CD14-positive monocyte (primary cell): ENCODE measurements around the gene CDC14A. TPM values are rescaled to one million over a fixed set of nuclear protein-coding genes. Genes with fewer than 3 reads are reported as not detected.

Experiments
- DNase-seq, 3 donors: peaks; one replicate each; pipeline ENCODE4 v3.0.0-alpha.2; 2011 to 2022
- H2AFZ ChIP-seq: 2 replicates; pipeline ENCODE4 v1.6.0; 2012; ENCODE audit warnings: mild to moderate bottlenecking, low read depth, low read length, inconsistent platforms; ENCODE audit not compliant: insufficient read depth, poor library complexity, severe bottlenecking
- H3K27ac ChIP-seq, 2 donors: 1 replicate in 1 of 2; 2 replicates in 1 of 2; pipeline ENCODE4 v1.5.1; 2012 to 2013; ENCODE audit warnings: low read length in 2 of 2, control low read depth in 1 of 2, inconsistent platforms in 1 of 2, low read depth in 1 of 2, mild to moderate bottlenecking in 1 of 2
- H3K27me3 ChIP-seq, 2 donors: one replicate each; pipeline versions ENCODE4 v1.6.0 to v1.6.1; 2011 to 2013; ENCODE audit warnings: low read length in 2 of 2; ENCODE audit not compliant: control insufficient read depth in 2 of 2, insufficient read depth in 2 of 2
- H3K36me3 ChIP-seq, 2 donors: replicated peaks in 1 of 2; 1 replicate in 1 of 2; 2 replicates in 1 of 2; pipeline versions ENCODE4 v1.5.1 to v1.6.1; 2012 to 2013; ENCODE audit warnings: low read length in 2 of 2, control low read depth in 1 of 2, inconsistent platforms in 1 of 2, mild to moderate bottlenecking in 1 of 2; ENCODE audit not compliant: insufficient read depth in 2 of 2, control insufficient read depth in 1 of 2
- H3K4me1 ChIP-seq, 2 donors: 1 replicate in 1 of 2; 2 replicates in 1 of 2; pipeline versions ENCODE4 v1.5.1 to v1.6.1; 2012 to 2013; ENCODE audit warnings: low read length in 2 of 2, control low read depth in 1 of 2, inconsistent platforms in 1 of 2, mild to moderate bottlenecking in 1 of 2, moderate library complexity in 1 of 2; ENCODE audit not compliant: insufficient read depth in 2 of 2, control insufficient read depth in 1 of 2
- H3K4me2 ChIP-seq: replicated peaks from 2 replicates; pipeline ENCODE3; 2012; ENCODE audit warnings: low read length, moderate library complexity, mild to moderate bottlenecking; ENCODE audit not compliant: poor library complexity, severe bottlenecking; ENCODE audit errors: extremely low read depth
- H3K4me3 ChIP-seq, 3 experiments: fragments of 200-600 bp in 1 of 3; sonication (generic) in 1 of 3; replicated peaks in 1 of 3; 1 replicate in 2 of 3; 2 replicates in 1 of 3; pipeline ENCODE4 v1.5.1; 2011 to 2013; ENCODE audit warnings: low read length in 3 of 3, mild to moderate bottlenecking in 3 of 3, control low read depth in 2 of 3, low read depth in 2 of 3, inconsistent platforms in 1 of 3, moderate library complexity in 1 of 3
- H3K79me2 ChIP-seq: 2 replicates; pipeline ENCODE4 v1.6.0; 2012; ENCODE audit warnings: mild to moderate bottlenecking, control low read depth, inconsistent platforms, low read length, moderate library complexity; ENCODE audit not compliant: insufficient read depth
- H3K9ac ChIP-seq: 2 replicates; pipeline ENCODE4 v1.6.0; 2017; ENCODE audit warnings: low read length, mild to moderate bottlenecking; ENCODE audit not compliant: insufficient read depth, poor library complexity, severe bottlenecking
- H3K9me3 ChIP-seq, 2 donors: replicated peaks in 1 of 2; 1 replicate in 1 of 2; 2 replicates in 1 of 2; pipeline versions ENCODE4 v1.5.1 to v1.6.1; 2012 to 2013; ENCODE audit warnings: low read length in 2 of 2, control low read depth in 1 of 2; ENCODE audit not compliant: control insufficient read depth in 1 of 2, insufficient read depth in 1 of 2
- H4K20me1 ChIP-seq: 2 replicates; pipeline ENCODE4 v1.6.0; 2012; ENCODE audit warnings: mild to moderate bottlenecking, low read length, control low read depth, moderate library complexity; ENCODE audit not compliant: insufficient read depth
- H3K27ac Mint-ChIP-seq, 7 donors: one replicate each; pipeline ENCODE4 v1.8.0; 2020; ENCODE audit warnings: mild to moderate bottlenecking in 7 of 7, mixed read lengths in 7 of 7, moderate library complexity in 6 of 7, inconsistent platforms in 2 of 7
- H3K27me3 Mint-ChIP-seq, 3 donors: one replicate each; pipeline ENCODE4 v1.8.0; 2021 to 2022; ENCODE audit warnings: low read depth in 3 of 3, mild to moderate bottlenecking in 3 of 3, mixed read lengths in 3 of 3, moderate library complexity in 3 of 3, inconsistent platforms in 1 of 3
- H3K36me3 Mint-ChIP-seq, 2 donors: one replicate each; pipeline ENCODE4 v1.8.0; 2020; ENCODE audit warnings: mixed read lengths in 2 of 2, inconsistent platforms in 1 of 2, mild to moderate bottlenecking in 1 of 2
- H3K4me1 Mint-ChIP-seq: one replicate; pipeline ENCODE4 v1.8.0; 2020; ENCODE audit warnings: mild to moderate bottlenecking, mixed read lengths
- H3K4me3 Mint-ChIP-seq, 2 donors: one replicate each; pipeline ENCODE4 v1.8.0; 2020; ENCODE audit warnings: mild to moderate bottlenecking in 2 of 2, mixed read lengths in 2 of 2, moderate library complexity in 1 of 2
- H3K9me3 Mint-ChIP-seq, 7 donors: one replicate each; pipeline ENCODE4 v1.8.0; 2020 to 2022; ENCODE audit warnings: mixed read lengths in 7 of 7, mild to moderate bottlenecking in 6 of 7, moderate library complexity in 6 of 7, inconsistent platforms in 2 of 7
- CTCF ChIP-seq: fragments of 200-600 bp; IDR thresholded peaks from one replicate; pipeline ENCODE4 v1.8.0; 2022; ENCODE audit warnings: antibody characterized with exemption, mild to moderate bottlenecking
- WGBS: methylation state at CpG from one replicate; pipeline ENCODE4 v1.1.5; 2013; ENCODE audit warnings: missing lambda C conversion rate; ENCODE audit not compliant: insufficient coverage; 5-methylcytosine and 5-hydroxymethylcytosine counted together
- intact Hi-C, 2 donors: fragments of 100-400 bp; cut with micrococcal nuclease; formaldehyde crosslinking; loops; one replicate each; pipeline versions ENCODE4 v1.15.0 to v1.15.1; 2023
- polyA plus RNA-seq, 3 donors: library from polyadenylated mRNA; depleted of rRNA in 1 of 3; unstranded in 2 of 3; stranded (reverse) in 1 of 3; fragments of 300-500 nt in 2 of 3; fragments of >200 nt in 1 of 3; fragmentation: Illumina TruSeq in 2 of 3; gene quantifications; 1 replicate in 2 of 3; 2 replicates in 1 of 3; pipeline ENCODE4 v1.2.3, GENCODE V29; 2012 to 2021

The CDC14A gene
- polyA plus RNA-seq, 3 donors, result 4.2 to 9.2 (median 6.1) TPM

- Mint-ChIP-seq H3K9me3 (peaks cover 2 to 10% (median 4%) of the 10 kb centered on the region in 7 donors), H3K4me3 (no peak overlapping the region), H3K36me3 (no peaks in the 10 kb centered on the region), H3K4me1 (no peaks in the 10 kb centered on the region), H3K27me3 (peaks cover 2 to 11% (median 6%) of the 10 kb centered on the region in 3 donors), H3K27ac (no peak overlapping the region)
- no peaks in the 10 kb centered on the region for H3K36me3 ChIP-seq
- H3K27ac ChIP-seq, result no peak overlapping the region
- no peak for DNase-seq
- H4K20me1 ChIP-seq, result no peaks in the 10 kb centered on the region
- H3K9ac ChIP-seq, result no peak overlapping the region
- no peaks in the 10 kb centered on the region for H3K9me3 ChIP-seq
- H3K4me1 ChIP-seq, result no peaks in the 10 kb centered on the region
- no peak overlapping the region for H3K4me2 ChIP-seq
- intact Hi-C loops, result loop anchor here in 1 of 2 donors (10.0 kb wide), 1 partner anchor 61 kb away; no protein-coding TSS in a partner anchor
- TF ChIP-seq CTCF, result no peak
- H3K27me3 ChIP-seq, result peaks cover 3 to 4% of the 10 kb centered on the region in 2 donors
- H2AFZ ChIP-seq, result no peak overlapping the region
- no peaks in the 10 kb centered on the region for H3K79me2 ChIP-seq
- WGBS, result no CpG with 5 or more reads among the region's 1 CpG
- H3K4me3 ChIP-seq, result no peak overlapping the region
Measured at GRCh38 chr1:100545855-100546254, 193.5 kb downstream of the CDC14A start.

- H3K36me3 Mint-ChIP-seq, result no peaks in the 10 kb centered on the region
- no peak overlapping the region for H3K4me3 Mint-ChIP-seq
- Histone ChIP-seq H3K9me3 (peaks cover 4 to 27% of the 10 kb centered on the region in 2 donors), H3K4me1 (no peaks in the 10 kb centered on the region), H3K36me3 (no peaks in the 10 kb centered on the region), H3K9ac (no peak overlapping the region), H3K27ac (no peak overlapping the region), H3K79me2 (no peaks in the 10 kb centered on the region), H4K20me1 (no peaks in the 10 kb centered on the region), H3K4me2 (no peak overlapping the region), H3K27me3 (no peaks in the 10 kb centered on the region), H3K4me3 (no peak overlapping the region), H2AFZ (no peak overlapping the region)
- no peak for DNase-seq
- peaks cover 23 to 48% (median 37%) of the 10 kb centered on the region in 7 donors for H3K9me3 Mint-ChIP-seq
- H3K4me1 Mint-ChIP-seq, result no peaks in the 10 kb centered on the region
- no peak overlapping the region for H3K27ac Mint-ChIP-seq
- TF ChIP-seq CTCF, result no peak
- WGBS, result 80% methylated on average over 1 of the region's 2 CpGs
- intact Hi-C loops, result no loop called here
- peaks cover 0 to 6% (median 4%) of the 10 kb centered on the region in 3 donors for H3K27me3 Mint-ChIP-seq
Measured at GRCh38 chr1:100552031-100552430, 199.7 kb downstream of the CDC14A start.
